HepG2 (cell line): ENCODE measurements around the gene RAPGEFL1. TPM values are rescaled to one million over a fixed set of nuclear protein-coding genes. Genes with fewer than 3 reads are reported as not detected.

Experiments
- CBX1 ChIP-seq: IDR thresholded peaks from one replicate; pipeline ENCODE4 v1.6.1; 2016; ENCODE audit warnings: antibody characterized with exemption, low read depth
- DPF2 ChIP-seq: sonication (generic); formaldehyde crosslinking; IDR thresholded peaks from 2 replicates; pipeline ENCODE4 v1.4.0; 2020; ENCODE audit warnings: mild to moderate bottlenecking, low read depth, missing genetic modification reagents, borderline replicate concordance
- GPN1 ChIP-seq: sonication (generic); formaldehyde crosslinking; IDR thresholded peaks from 2 replicates; pipeline ENCODE4 v1.5.1; 2020; ENCODE audit warnings: missing genetic modification reagents, borderline replicate concordance
- HDAC1 ChIP-seq: sonication (generic); formaldehyde crosslinking; IDR thresholded peaks from 2 replicates; pipeline ENCODE4 v1.5.1; 2020; ENCODE audit warnings: mild to moderate bottlenecking, missing genetic modification reagents
- HIVEP1 ChIP-seq: sonication (generic); formaldehyde crosslinking; IDR thresholded peaks from 2 replicates; pipeline ENCODE4 v1.4.0; 2020; ENCODE audit warnings: mild to moderate bottlenecking, missing genetic modification reagents
- RFXANK ChIP-seq: IDR thresholded peaks from 2 replicates; pipeline ENCODE4 v1.6.1; 2016
- SYNCRIP ChIP-seq: fragments of 200-400 bp; formaldehyde crosslinking; IDR thresholded peaks from 2 replicates; pipeline ENCODE4 v1.6.1; 2018; ENCODE audit warnings: mild to moderate bottlenecking, low read depth, low read length; ENCODE audit not compliant: insufficient read depth
- THYN1 ChIP-seq: sonication (generic); formaldehyde crosslinking; IDR thresholded peaks from 2 replicates; pipeline ENCODE4 v1.8.1; 2023; ENCODE audit warnings: low read depth, mild to moderate bottlenecking, moderate library complexity, missing genetic modification reagents, borderline replicate concordance
- ZNF431 ChIP-seq: sonication (generic); formaldehyde crosslinking; IDR thresholded peaks from 2 replicates; pipeline ENCODE4 v1.9.0; 2022; ENCODE audit warnings: missing genetic modification reagents, low read depth, mild to moderate bottlenecking, borderline replicate concordance
- ZNF614 ChIP-seq: IDR thresholded peaks from 2 replicates; pipeline ENCODE4 v1.6.1; 2018; ENCODE audit warnings: missing biosample characterization, missing genetic modification reagents, inconsistent platforms, borderline replicate concordance
- ZNF615 ChIP-seq: sonication (generic); formaldehyde crosslinking; IDR thresholded peaks from 2 replicates; pipeline ENCODE4 v1.5.0; 2020; ENCODE audit warnings: mild to moderate bottlenecking, missing genetic modification reagents, borderline replicate concordance
- ZNF776 ChIP-seq: sonication (generic); formaldehyde crosslinking; IDR thresholded peaks from 2 replicates; pipeline ENCODE4 v1.4.0; 2020; ENCODE audit warnings: mild to moderate bottlenecking, missing genetic modification reagents
- ZNF788 ChIP-seq: sonication (generic); formaldehyde crosslinking; IDR thresholded peaks from 2 replicates; pipeline ENCODE4 v1.5.0; 2020; ENCODE audit warnings: mild to moderate bottlenecking, missing genetic modification reagents, borderline replicate concordance
- polyA plus RNA-seq, 8 experiments: library from polyadenylated mRNA; depleted of rRNA in 3 of 8; stranded (reverse) in 7 of 8; unstranded in 1 of 8; fragments of >200 nt; fragmentation: Illumina TruSeq in 4 of 8; extraction: Trizol in 4 of 8; gene quantifications; 2 replicates each; pipeline versions ENCODE4 v1.2.1 to v1.2.3, GENCODE V29; 2011 to 2016; ENCODE audit warnings: low read depth in 4 of 8, missing spikeins in 1 of 8, mixed read lengths in 1 of 8; ENCODE audit not compliant: insufficient read depth in 1 of 8
- total RNA-seq, 5 experiments: library from RNA; depleted of rRNA; stranded (reverse); fragments of >200 nt; fragmentation: Illumina TruSeq; extraction: Trizol; gene quantifications; 2 replicates each; pipeline ENCODE4 v1.2.3, GENCODE V29; 2016; ENCODE audit warnings: low read depth in 1 of 5
- TF ChIP-seq, protein P1 (sequence below): sonication (generic); formaldehyde crosslinking; IDR thresholded peaks from 2 replicates; pipeline ENCODE4 v1.5.0; 2020; ENCODE audit warnings: missing genetic modification reagents
- TF ChIP-seq, protein P2 (sequence below): sonication (generic); formaldehyde crosslinking; IDR thresholded peaks from 2 replicates; pipeline ENCODE4 v1.4.0; 2020; ENCODE audit warnings: mild to moderate bottlenecking, missing genetic modification reagents
- TF ChIP-seq, protein P3 (sequence below): sonication (generic); formaldehyde crosslinking; IDR thresholded peaks from 2 replicates; pipeline ENCODE4 v1.4.0; 2020; ENCODE audit warnings: missing genetic modification reagents, borderline replicate concordance
- TF ChIP-seq, protein P4 (sequence below): sonication (generic); formaldehyde crosslinking; IDR thresholded peaks from one replicate; pipeline ENCODE4 v1.5.1; 2020; ENCODE audit warnings: mild to moderate bottlenecking, missing genetic modification reagents; ENCODE audit errors: not compliant biosample characterization

The RAPGEFL1 gene
- total and polyA plus RNA-seq, 2 of the 13 experiments (the other 11 are each of a cell fraction or from before 2014, with no cell fraction given): 4.5 to 7.8 TPM

DNA sequence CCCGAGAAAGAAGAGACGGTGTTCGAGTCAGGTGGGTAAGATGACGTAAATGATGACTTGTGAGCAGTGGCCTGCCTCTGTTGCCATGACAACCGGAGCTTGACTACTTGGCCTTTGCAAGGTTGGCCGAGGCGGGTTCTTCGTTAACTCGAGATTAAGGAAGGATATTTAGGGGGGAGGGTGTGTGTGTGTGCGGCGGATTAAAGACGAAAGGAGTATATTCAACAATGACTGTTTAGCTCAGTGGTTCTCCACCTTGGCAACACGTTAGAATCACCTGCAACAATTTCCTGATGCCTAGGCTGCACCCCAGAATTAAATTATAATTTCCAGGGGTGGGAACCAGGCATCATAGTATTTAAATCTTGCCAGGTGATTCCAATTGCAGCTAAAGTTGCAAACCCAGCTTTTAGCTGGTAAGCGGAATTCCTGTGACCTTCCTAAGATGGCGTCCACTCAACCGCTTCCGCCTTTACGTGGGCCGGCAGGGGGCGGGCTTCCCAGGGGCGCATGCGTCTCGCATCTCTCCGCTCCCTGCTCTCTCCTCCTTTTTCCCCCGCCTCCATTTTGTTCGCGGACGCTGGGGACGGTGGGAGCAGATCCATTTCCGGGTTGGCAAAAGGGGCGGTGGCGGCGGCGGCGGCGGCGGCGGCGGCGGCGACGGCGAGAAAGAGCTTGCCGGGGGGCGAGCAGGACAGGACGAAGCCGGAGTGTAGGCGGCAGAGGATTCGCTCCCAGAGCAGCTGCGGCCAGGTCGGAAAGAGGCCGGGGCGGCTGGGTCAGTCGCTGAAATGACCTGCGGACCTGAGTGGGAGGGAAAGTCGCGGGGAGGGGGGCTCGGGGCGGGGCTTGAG is 41.7 kb downstream of the RAPGEFL1 start, which contains the start of gene WIPF2 (continued):
- TF ChIP-seq, protein P1, sequence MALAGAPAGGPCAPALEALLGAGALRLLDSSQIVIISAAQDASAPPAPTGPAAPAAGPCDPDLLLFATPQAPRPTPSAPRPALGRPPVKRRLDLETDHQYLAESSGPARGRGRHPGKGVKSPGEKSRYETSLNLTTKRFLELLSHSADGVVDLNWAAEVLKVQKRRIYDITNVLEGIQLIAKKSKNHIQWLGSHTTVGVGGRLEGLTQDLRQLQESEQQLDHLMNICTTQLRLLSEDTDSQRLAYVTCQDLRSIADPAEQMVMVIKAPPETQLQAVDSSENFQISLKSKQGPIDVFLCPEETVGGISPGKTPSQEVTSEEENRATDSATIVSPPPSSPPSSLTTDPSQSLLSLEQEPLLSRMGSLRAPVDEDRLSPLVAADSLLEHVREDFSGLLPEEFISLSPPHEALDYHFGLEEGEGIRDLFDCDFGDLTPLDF (CRISPR knock-in tag): no peak
- TF ChIP-seq SYNCRIP: no peak
- TF ChIP-seq HDAC1 (CRISPR knock-in tag): peak; percentile 46; the same call in 1 of the 2 replicates
- TF ChIP-seq RFXANK (CRISPR knock-in tag): peak; percentile 27
- TF ChIP-seq ZNF776 (CRISPR knock-in tag): peak; percentile 54; the same call in 1 of the 2 replicates
- TF ChIP-seq GPN1 (CRISPR knock-in tag): no peak
- TF ChIP-seq ZNF431: peak; percentile 20; the same call in 1 of the 2 replicates
- TF ChIP-seq HIVEP1: peak; percentile 44; the same call in 1 of the 2 replicates
- TF ChIP-seq, protein P2, sequence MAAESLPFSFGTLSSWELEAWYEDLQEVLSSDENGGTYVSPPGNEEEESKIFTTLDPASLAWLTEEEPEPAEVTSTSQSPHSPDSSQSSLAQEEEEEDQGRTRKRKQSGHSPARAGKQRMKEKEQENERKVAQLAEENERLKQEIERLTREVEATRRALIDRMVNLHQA (CRISPR knock-in tag): no peak
- TF ChIP-seq CBX1: peak; percentile 37
- TF ChIP-seq, protein P3, sequence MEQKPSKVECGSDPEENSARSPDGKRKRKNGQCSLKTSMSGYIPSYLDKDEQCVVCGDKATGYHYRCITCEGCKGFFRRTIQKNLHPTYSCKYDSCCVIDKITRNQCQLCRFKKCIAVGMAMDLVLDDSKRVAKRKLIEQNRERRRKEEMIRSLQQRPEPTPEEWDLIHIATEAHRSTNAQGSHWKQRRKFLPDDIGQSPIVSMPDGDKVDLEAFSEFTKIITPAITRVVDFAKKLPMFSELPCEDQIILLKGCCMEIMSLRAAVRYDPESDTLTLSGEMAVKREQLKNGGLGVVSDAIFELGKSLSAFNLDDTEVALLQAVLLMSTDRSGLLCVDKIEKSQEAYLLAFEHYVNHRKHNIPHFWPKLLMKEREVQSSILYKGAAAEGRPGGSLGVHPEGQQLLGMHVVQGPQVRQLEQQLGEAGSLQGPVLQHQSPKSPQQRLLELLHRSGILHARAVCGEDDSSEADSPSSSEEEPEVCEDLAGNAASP (CRISPR knock-in tag): no peak; the same call in 1 of the 2 replicates
- TF ChIP-seq, protein P4, sequence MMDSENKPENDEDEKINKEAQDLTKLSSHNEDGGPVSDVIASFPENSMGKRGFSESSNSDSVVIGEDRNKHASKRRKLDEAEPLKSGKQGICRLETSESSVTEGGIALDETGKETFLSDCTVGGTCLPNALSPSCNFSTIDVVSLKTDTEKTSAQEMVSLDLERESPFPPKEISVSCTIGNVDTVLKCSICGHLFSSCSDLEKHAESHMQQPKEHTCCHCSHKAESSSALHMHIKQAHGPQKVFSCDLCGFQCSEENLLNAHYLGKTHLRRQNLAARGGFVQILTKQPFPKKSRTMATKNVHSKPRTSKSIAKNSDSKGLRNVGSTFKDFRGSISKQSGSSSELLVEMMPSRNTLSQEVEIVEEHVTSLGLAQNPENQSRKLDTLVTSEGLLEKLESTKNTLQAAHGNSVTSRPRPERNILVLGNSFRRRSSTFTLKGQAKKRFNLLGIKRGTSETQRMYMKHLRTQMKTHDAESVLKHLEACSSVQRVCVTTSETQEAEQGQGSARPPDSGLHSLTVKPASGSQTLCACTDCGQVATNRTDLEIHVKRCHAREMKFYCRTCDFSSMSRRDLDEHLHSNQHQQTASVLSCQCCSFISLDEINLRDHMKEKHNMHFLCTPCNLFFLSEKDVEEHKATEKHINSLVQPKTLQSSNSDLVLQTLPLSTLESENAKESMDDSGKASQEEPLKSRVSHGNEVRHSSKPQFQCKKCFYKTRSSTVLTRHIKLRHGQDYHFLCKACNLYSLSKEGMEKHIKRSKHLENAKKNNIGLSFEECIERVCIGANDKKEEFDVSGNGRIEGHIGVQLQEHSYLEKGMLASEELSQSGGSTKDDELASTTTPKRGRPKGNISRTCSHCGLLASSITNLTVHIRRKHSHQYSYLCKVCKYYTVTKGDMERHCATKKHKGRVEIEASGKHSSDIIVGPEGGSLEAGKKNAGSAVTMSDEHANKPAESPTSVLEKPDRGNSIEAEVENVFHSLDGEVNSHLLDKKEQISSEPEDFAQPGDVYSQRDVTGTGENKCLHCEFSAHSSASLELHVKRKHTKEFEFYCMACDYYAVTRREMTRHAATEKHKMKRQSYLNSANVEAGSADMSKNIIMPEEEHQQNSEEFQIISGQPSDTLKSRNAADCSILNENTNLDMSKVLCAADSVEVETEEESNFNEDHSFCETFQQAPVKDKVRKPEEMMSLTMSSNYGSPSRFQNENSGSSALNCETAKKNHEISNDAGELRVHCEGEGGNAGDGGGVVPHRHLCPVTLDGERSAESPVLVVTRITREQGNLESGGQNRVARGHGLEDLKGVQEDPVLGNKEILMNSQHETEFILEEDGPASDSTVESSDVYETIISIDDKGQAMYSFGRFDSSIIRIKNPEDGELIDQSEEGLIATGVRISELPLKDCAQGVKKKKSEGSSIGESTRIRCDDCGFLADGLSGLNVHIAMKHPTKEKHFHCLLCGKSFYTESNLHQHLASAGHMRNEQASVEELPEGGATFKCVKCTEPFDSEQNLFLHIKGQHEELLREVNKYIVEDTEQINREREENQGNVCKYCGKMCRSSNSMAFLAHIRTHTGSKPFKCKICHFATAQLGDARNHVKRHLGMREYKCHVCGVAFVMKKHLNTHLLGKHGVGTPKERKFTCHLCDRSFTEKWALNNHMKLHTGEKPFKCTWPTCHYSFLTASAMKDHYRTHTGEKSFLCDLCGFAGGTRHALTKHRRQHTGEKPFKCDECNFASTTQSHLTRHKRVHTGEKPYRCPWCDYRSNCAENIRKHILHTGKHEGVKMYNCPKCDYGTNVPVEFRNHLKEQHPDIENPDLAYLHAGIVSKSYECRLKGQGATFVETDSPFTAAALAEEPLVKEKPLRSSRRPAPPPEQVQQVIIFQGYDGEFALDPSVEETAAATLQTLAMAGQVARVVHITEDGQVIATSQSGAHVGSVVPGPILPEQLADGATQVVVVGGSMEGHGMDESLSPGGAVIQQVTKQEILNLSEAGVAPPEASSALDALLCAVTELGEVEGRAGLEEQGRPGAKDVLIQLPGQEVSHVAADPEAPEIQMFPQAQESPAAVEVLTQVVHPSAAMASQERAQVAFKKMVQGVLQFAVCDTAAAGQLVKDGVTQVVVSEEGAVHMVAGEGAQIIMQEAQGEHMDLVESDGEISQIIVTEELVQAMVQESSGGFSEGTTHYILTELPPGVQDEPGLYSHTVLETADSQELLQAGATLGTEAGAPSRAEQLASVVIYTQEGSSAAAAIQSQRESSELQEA (CRISPR knock-in tag): no peak
- peak; percentile 67; the same call in 1 of the 2 replicates for TF ChIP-seq ZNF614 (CRISPR knock-in tag)
- TF ChIP-seq THYN1 (CRISPR knock-in tag): no peak
- TF ChIP-seq ZNF615 (CRISPR knock-in tag): no peak
- no peak for TF ChIP-seq DPF2 (CRISPR knock-in tag)
- peak; percentile 15; the same call in 1 of the 2 replicates for TF ChIP-seq ZNF788 (CRISPR knock-in tag)
